Kidney (tissue), 14 donors: Measurements from ENCODE around the gene FAM13A. TPM values are rescaled to one million over a fixed set of nuclear protein-coding genes. Genes with fewer than 3 reads are reported as not detected.

ENCODE experiments used
- DNase-seq, 5 donors: peaks; one replicate each; pipeline ENCODE4 v3.0.0-alpha.2; 2013 to 2020
- FAIRE-seq: peaks from 2 replicates; lab custom pipeline; 2012; peaks lifted over from hg19 to GRCh38; lab: Jason Lieb, UNC
- H3K27ac ChIP-seq, 2 donors: one replicate each; pipeline ENCODE4 v1.7.0; 2013; ENCODE audit warnings: low read depth in 2 of 2, low read length in 2 of 2, inconsistent platforms in 1 of 2
- H3K27me3 ChIP-seq: one replicate; pipeline ENCODE4 v1.7.1; 2013; ENCODE audit warnings: low read length, inconsistent platforms; ENCODE audit not compliant: control insufficient read depth, insufficient read depth
- H3K36me3 ChIP-seq, 3 donors: one replicate each; pipeline versions ENCODE4 v1.7.0 to v1.7.1; 2013; ENCODE audit warnings: low read length in 3 of 3, control low read depth in 1 of 3, inconsistent platforms in 1 of 3; ENCODE audit not compliant: insufficient read depth in 3 of 3, control insufficient read depth in 2 of 3
- H3K4me1 ChIP-seq, 3 donors: one replicate each; pipeline versions ENCODE4 v1.7.0 to v1.7.1; 2013; ENCODE audit warnings: low read length in 3 of 3, inconsistent platforms in 1 of 3, low read depth in 1 of 3; ENCODE audit not compliant: control insufficient read depth in 2 of 3, insufficient read depth in 2 of 3
- H3K4me3 ChIP-seq, 3 donors: one replicate each; pipeline versions ENCODE4 v1.7.0 to v1.8.1; 2013; ENCODE audit warnings: low read length in 3 of 3, control low read depth in 1 of 3, inconsistent platforms in 1 of 3
- H3K9ac ChIP-seq, 3 donors: one replicate each; pipeline versions ENCODE4 v1.7.0 to v1.7.1; 2013; ENCODE audit warnings: low read length in 3 of 3, control low read depth in 1 of 3, inconsistent platforms in 1 of 3
- H3K9me3 ChIP-seq, 3 donors: one replicate each; pipeline versions ENCODE4 v1.7.0 to v1.7.1; 2013; ENCODE audit warnings: low read length in 3 of 3, control low read depth in 1 of 3, inconsistent platforms in 1 of 3; ENCODE audit not compliant: control insufficient read depth in 2 of 3, insufficient read depth in 1 of 3
- intact Hi-C: fragments of 100-400 bp; cut with DNase I; formaldehyde crosslinking; loops from one replicate; pipeline ENCODE4 v1.11.1; 2022
- polyA plus RNA-seq: library from polyadenylated mRNA; stranded (reverse); fragments of 350-450 nt; fragmentation: Illumina TruSeq; extraction: RNeasy Lipid Tissue Mini Kit (QIAGEN cat#74804); gene quantifications from one replicate; pipeline ENCODE4 v1.2.3, GENCODE V29; 2014; ENCODE audit warnings: low read depth, low replicate concordance; ENCODE audit not compliant: insufficient read depth
- total RNA-seq: library from RNA; stranded (reverse); fragmentation: NEBNext Ultra II Directional; extraction: Animal tissue kit (Norgen Biotek cat#: 25700); gene quantifications from one replicate; pipeline ENCODE4 v1.2.1, GENCODE V29; 2021
- TF ChIP-seq, protein P1 (sequence below): IDR thresholded peaks from 3 replicates; pipeline ENCODE4 v1.5.1; 2012; ENCODE audit warnings: mild to moderate bottlenecking, moderate library complexity, borderline replicate concordance; ENCODE audit not compliant: insufficient read depth; ENCODE audit errors: extremely low read depth
- donor health status: control.
- donor health status: control.
- donor health status: control.
- donor health status: control.
- donor health status: control.
- donor health status: DM: yes; HTN: yes; CAD: no.
- donor health status: Normal renal cell carcinoma (clear cell type).

Gene FAM13A
- total and polyA plus RNA-seq, 2 donors from 2014 or later = 12.9 to 48.3 TPM

DNA sequence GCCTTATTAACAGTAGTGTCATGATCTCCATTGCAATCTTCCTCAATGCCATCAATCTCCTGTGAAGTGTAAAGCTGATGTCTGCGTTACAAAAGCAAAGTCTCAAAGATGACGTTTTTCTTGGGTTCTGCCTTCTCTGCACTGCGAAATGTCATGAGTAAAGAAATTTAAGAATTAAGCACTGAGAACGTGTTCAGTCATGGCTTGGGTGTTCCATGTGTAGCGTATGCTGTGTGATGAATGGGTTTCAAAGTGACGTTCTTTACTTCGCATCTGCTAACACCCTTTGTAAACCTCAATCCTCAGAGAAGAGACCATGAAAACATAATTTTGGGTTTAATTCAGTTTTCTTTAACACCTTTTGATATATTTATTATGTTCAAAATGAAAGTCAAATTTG lies 360.4 kb downstream of the FAM13A start:
- H3K27ac ChIP-seq = no peak overlapping the region
- H3K4me3 ChIP-seq = peak overlapping the region; percentile 68 to 75 (median 71)
- TF ChIP-seq, protein P1, sequence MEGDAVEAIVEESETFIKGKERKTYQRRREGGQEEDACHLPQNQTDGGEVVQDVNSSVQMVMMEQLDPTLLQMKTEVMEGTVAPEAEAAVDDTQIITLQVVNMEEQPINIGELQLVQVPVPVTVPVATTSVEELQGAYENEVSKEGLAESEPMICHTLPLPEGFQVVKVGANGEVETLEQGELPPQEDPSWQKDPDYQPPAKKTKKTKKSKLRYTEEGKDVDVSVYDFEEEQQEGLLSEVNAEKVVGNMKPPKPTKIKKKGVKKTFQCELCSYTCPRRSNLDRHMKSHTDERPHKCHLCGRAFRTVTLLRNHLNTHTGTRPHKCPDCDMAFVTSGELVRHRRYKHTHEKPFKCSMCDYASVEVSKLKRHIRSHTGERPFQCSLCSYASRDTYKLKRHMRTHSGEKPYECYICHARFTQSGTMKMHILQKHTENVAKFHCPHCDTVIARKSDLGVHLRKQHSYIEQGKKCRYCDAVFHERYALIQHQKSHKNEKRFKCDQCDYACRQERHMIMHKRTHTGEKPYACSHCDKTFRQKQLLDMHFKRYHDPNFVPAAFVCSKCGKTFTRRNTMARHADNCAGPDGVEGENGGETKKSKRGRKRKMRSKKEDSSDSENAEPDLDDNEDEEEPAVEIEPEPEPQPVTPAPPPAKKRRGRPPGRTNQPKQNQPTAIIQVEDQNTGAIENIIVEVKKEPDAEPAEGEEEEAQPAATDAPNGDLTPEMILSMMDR = no peak
- H3K36me3 ChIP-seq = no peaks in the 10 kb centered on the region
- DNase-seq (peak in 2 of 5 donors; percentile 13 to 29), FAIRE-seq (no peak)
- H3K4me1 ChIP-seq = no peaks in the 10 kb centered on the region
- H3K9ac ChIP-seq = peak overlapping the region in 1 of 3 donors; percentile 0
- no peaks in the 10 kb centered on the region for H3K9me3 ChIP-seq
- H3K27me3 ChIP-seq = no peaks in the 10 kb centered on the region
- intact Hi-C loops = no loop called here

DNA sequence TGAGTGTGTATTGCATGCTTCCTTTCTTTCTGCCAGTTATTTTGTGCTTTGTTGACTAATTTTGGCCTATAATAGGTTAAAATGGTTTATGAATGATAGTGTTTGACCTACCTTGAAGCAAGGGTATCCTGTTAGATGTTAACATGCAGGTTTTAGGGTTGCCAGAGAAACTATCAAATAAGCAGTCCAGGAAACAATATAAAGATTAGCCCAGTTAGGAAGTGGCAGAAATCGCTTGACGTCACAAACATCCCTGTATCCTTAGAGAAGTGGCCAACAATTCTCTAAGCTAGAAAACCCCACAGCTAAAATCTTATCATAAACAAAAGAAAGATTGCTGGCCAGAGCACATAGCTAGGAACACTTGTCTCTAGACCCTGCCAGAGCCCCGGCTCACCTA lies 363.2 kb downstream of the FAM13A start:
- intact Hi-C loops = no loop called here
- DNase-seq (no peak), FAIRE-seq (no peak)
- H3K27ac ChIP-seq = no peak overlapping the region
- H3K9me3 ChIP-seq = no peaks in the 10 kb centered on the region
- no peak overlapping the region for H3K4me3 ChIP-seq
- H3K36me3 ChIP-seq = peaks cover 0 to 16% (median 10%) of the 10 kb centered on the region in 3 donors
- H3K9ac ChIP-seq = no peak overlapping the region
- H3K27me3 ChIP-seq = no peaks in the 10 kb centered on the region
- no peaks in the 10 kb centered on the region for H3K4me1 ChIP-seq
- TF ChIP-seq, protein P1 = no peak

DNA sequence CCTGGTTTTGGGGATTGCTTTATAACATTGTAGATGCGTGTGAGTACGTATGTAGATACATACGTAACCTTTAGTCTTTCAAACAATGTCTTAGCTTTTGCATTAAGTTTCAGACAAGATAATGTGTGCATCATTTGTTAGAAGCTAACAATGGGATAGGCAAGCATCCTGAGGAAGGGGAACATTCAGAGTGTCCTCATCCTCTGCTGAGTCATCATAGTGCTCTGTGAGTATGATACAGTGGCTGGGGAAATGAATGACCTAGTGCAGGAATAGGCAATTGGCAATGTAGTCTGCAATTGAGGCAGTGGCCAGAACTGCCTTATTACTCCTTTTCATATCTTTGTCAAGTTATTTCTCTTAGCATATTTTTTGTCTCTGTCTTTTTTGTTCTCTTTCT lies 366.6 kb downstream of the FAM13A start:
- Histone ChIP-seq H3K27ac (no peak overlapping the region), H3K4me3 (no peak overlapping the region), H3K9me3 (no peaks in the 10 kb centered on the region), H3K4me1 (no peaks in the 10 kb centered on the region), H3K27me3 (no peaks in the 10 kb centered on the region), H3K9ac (no peak overlapping the region), H3K36me3 (peaks cover 0 to 32% (median 19%) of the 10 kb centered on the region in 3 donors)
- intact Hi-C loops = no loop called here
- TF ChIP-seq, protein P1 = no peak
- DNase-seq = no peak
- no peak for FAIRE-seq

DNA sequence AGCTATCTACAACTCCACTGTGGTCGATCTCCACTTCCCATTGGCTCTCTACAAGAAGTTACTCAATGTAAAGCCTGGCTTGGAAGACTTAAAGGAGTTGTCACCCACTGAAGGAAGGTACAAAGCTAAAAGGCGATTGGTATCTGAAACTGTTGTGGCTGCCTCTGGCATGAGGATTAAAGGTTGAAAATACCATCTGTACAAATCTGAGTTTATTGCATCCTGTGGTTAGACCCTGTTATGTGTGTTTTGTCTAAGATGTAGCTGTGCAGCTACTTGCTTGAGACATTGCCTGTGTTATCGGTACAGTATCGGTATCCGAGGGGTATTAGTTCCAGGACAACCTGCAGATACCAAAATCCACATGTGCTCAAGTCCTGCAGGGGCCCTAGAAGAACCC lies 375.8 kb downstream of the FAM13A start:
- Histone ChIP-seq H3K9ac (no peak overlapping the region), H3K9me3 (no peaks in the 10 kb centered on the region), H3K4me3 (no peak overlapping the region), H3K36me3 (peaks cover 2 to 23% (median 13%) of the 10 kb centered on the region in 3 donors), H3K27ac (no peak overlapping the region), H3K4me1 (no peaks in the 10 kb centered on the region), H3K27me3 (no peaks in the 10 kb centered on the region)
- DNase-seq (no peak), FAIRE-seq (no peak)
- TF ChIP-seq, protein P1 = no peak
- intact Hi-C loops = no loop called here
